Astrocyte of the spinal cord (primary cell): ENCODE data around the gene SYCP2.

Experiments
- DNase-seq: peaks from one replicate; pipeline ENCODE4 v3.0.0; 2011; ENCODE audit warnings: low read depth, low spot score
- H3K4me3 ChIP-seq: 2 replicates; pipeline ENCODE4 v1.5.1; 2011; ENCODE audit warnings: low read depth, mild to moderate bottlenecking, low read length, moderate library complexity
- in situ Hi-C: cut with HindIII; loops from 2 replicates; pipeline ENCODE4 v1.10.0; 2017; ENCODE audit warnings: low sequenced_read_pairs
- TF ChIP-seq, protein P1 (sequence below): IDR thresholded peaks from 2 replicates; pipeline ENCODE4 v1.5.1; 2012; ENCODE audit warnings: low read depth, mild to moderate bottlenecking, low read length, inconsistent platforms

SYCP2 gene

DNA sequence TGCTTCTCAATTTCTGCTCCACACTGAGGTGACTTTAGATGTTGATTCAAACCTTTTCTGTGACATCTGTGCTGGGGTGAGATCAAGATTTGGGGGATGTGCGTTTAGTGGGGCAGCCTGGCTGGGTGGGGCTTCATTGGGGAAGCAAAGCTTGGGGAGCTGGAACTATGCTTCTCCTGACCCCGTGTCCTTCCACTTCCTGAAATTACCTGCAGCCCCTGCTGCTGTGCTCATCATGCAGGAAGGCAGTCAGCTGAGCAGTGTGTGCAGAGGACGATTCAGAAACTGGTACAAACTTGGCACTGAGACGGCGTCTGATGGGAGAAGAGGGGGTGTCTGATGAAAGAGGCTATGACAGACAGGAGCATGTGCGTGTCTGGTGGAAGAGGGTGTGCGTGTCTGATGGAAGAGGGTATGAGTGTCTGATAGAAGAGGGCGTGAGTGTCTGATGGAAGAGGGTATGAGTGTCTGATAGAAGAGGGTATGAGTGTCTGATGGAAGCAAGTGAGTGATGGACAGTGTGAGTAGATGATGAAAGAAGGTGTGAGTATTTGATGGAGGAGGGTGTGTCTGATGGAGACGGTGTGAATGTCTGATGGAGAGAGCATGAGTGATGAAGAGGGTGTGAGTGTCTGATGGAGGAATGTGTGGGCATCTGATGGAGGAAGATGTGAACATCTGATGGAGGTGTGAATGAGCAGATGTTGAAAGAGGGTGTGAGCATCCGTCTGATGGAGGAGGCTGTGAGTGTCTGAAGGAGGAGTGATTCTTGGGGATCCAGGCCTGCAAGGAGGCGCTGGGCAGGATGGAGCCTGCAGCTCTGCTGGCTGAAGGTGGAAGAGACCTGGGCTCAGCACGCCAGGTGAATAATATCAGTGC is 103.4 kb downstream of the SYCP2 start:
- no peak overlapping the region for H3K4me3 ChIP-seq
- in situ Hi-C loops: no loop called here
- TF ChIP-seq, protein P1, sequence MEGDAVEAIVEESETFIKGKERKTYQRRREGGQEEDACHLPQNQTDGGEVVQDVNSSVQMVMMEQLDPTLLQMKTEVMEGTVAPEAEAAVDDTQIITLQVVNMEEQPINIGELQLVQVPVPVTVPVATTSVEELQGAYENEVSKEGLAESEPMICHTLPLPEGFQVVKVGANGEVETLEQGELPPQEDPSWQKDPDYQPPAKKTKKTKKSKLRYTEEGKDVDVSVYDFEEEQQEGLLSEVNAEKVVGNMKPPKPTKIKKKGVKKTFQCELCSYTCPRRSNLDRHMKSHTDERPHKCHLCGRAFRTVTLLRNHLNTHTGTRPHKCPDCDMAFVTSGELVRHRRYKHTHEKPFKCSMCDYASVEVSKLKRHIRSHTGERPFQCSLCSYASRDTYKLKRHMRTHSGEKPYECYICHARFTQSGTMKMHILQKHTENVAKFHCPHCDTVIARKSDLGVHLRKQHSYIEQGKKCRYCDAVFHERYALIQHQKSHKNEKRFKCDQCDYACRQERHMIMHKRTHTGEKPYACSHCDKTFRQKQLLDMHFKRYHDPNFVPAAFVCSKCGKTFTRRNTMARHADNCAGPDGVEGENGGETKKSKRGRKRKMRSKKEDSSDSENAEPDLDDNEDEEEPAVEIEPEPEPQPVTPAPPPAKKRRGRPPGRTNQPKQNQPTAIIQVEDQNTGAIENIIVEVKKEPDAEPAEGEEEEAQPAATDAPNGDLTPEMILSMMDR: no peak
- DNase-seq: no peak

DNA sequence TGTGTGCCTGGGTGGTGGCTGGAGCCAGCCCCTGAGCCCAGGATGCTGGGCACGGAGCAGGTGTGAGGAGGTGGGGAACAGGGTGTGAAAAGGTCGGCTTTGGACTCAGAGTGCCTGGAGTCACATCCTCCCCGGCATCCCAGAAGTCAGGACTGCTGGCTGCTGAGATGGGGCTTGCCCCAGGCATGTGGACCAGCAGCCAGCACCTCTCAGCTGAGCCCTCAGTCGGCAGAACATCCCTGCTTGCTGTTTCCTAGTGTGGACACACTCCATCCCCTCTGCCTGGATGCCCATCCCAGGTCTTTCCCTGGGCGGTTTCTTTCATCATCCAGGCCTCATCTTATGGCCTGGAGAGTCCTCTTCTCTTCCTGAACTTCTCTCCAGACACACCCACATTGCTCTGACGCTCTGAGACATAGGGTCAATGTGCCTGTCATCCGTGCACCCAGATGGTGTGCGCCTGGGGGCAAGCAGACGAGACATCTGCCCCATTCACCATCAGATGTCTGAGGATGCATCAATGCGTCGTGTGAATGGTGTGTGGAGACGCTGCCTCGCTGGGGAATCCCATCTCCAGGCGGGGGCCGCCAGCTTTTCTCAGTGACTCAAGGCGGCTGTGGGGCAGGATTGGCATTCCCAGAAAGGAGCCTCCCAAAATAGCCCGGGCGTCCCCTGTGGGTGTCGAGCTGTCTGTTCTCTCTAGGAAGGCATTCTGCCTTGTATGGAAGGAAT is 104.2 kb downstream of the SYCP2 start:
- H3K4me3 ChIP-seq: no peak overlapping the region
- in situ Hi-C loops: no loop called here
- TF ChIP-seq, protein P1: no peak
- no peak for DNase-seq

DNA sequence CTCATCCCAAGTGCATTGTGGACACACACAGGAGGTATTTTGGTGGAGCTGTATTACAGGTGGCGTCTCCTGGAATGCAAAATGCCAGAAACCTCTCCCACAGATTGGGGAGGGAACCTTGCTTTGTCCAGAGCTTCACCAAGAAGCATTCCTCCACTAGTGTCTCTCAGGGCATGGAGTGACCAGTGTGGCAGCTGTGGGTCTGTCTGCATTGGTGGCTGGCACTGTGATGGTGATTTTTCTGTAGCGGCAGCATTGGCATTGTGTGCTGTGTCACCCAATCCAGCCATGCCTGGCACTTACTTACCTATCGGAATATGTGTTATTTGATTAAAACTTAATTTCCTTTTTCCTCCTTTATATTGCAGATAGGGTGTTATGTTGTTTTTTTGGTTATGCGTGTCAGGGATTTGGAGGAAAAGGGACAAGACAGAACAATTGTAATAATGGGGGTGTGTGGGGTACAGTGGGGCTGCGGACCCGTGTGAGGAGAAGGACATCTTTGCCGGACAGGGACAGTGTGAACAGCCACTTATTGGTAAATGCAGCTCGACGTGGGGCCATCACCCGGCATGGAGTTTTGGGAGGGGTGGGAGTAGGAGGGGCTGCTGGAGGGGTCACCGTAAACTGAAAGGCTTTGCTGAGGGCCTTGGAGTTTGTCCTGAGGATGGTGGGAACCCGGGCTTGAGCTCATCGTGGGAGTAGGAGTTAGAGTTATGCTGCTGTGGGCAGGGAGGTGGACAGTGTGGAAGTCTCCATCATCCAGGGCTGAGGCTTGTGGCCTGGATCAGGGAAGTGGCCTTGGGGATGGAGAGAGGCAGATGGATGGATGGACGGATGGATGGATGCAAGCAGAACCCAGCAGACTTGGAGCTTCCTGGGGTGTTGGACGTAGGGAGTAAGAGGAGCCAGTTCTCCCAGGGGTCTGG is 105.0 kb downstream of the SYCP2 start:
- H3K4me3 ChIP-seq: no peak overlapping the region
- no peak for DNase-seq
- in situ Hi-C loops: no loop called here
- TF ChIP-seq, protein P1: no peak

DNA sequence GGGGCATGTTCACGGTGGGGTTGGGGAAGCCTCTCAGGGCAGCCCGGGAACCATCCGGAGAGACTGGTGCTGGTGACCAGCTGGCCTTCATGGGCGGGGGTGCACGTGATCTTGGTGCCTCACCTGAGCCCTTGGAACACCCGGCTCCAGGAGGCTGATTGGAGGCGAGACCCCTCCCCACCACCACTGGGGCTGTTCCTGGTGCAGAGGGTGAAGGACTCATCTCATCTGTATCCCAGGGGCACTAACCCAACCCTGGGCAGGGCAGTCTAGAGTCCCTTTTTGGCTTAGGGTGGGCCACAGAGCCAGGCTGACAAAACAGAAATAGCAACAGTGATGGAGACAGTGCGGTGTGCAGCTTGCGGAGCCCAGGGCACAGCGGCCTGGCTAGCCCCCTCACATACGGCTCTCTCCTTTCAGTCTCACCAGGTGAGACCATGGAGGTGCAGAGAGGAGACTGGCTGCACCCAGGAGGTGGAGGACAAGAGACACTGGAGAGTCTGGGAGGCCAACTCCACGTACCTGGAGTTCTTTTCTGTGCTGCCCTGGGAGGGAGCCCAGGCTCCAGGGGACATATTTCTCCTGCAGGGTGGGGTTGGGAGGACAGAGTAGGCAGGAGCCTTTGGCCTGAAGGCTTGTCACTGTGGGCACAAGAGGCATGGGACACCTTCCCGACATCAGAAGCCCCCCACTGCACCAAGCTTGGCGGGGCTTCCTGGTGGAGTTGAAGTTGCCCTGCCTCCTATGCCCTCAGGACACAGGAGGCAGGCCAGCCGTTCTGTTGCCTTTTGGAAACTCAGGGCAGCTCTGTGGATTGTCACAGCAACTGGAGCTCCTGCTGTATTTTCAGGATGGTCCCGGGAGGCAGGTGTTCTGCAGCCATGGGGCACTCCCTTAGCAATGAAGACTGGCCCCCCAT is 106.0 kb downstream of the SYCP2 start:
- H3K4me3 ChIP-seq: no peak overlapping the region
- DNase-seq: no peak
- TF ChIP-seq, protein P1: no peak
- in situ Hi-C loops: no loop called here

DNA sequence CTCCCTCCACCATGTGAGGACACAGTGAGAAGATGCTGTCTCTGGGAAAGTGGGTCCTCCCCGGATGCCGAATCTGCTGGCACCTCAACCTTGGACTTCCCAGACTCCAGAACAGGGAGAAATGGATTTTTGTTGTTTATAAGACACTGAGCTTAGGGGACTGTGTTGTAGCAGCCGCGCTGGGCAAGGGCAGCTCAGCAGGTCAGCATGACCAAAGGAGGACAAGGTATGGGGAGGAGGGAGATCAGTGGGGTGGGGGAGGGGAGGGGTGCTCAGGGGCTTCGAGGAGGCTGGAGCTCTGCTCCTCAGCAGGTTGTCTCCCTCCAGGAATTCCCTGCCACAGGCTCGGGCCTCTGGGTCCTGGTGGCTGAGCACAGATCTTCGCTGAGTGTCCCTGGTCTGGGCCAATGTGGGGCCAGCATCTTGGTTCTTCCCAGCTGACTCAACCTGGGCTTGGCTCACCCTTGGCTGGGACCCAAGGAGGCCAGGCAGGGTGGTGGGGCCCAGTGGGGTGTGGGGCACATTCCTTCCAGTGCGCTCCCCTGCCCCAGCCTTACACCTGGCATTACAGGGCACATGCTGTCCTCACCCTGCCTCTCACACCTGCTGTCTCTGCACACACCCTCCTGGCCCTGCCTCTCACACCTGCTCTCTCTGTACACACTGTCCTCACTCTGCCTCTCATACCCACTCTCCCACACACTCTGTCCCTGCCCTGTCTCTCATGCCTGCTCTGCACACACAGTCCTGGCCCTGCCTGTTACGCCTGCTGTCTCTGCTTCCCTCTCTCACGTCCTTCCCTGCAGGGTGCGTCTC is 107.3 kb downstream of the SYCP2 start:
- DNase-seq: no peak
- in situ Hi-C loops: no loop called here
- TF ChIP-seq, protein P1: no peak
- no peak overlapping the region for H3K4me3 ChIP-seq
